Non-pigmented ciliary epithelial cell (primary cell): ENCODE data around the gene DIP2A.
"Not testable (repeated sequence)": the region's sequence is repeated elsewhere in the genome, so short reads cannot be mapped to it uniquely, and the experiment has no call there.

Source experiments
- DNase-seq: peaks from one replicate; pipeline ENCODE4 v3.0.0-alpha.2; 2010; ENCODE audit warnings: low read depth

Gene DIP2A

GRCh38 chr21:46555678-46556077 is 97.0 kb downstream of the DIP2A start:
- DNase-seq, result no peak

GRCh38 chr21:46556802-46557201 is 98.1 kb downstream of the DIP2A start:
- DNase-seq, result no peak

GRCh38 chr21:46557469-46557868 is 98.8 kb downstream of the DIP2A start:
- no peak for DNase-seq

- no peak for DNase-seq
Measured at GRCh38 chr21:46557919-46558392, 99.3 kb downstream of the DIP2A start.

- DNase-seq, result no peak
Measured at GRCh38 chr21:46559291-46559983, 100.7 kb downstream of the DIP2A start.

- DNase-seq, result no peak
Measured at GRCh38 chr21:46560568-46561444, 102.1 kb downstream of the DIP2A start.

- DNase-seq, result no peak
Measured at GRCh38 chr21:46561445-46562090, 102.9 kb downstream of the DIP2A start.

- DNase-seq, result no peak
Measured at GRCh38 chr21:46562472-46562871, 103.8 kb downstream of the DIP2A start.

- DNase-seq, result no peak
Measured at GRCh38 chr21:46562964-46563607, 104.4 kb downstream of the DIP2A start.

GRCh38 chr21:46564391-46564790 is 105.7 kb downstream of the DIP2A start:
- no peak for DNase-seq

- DNase-seq, result no peak
Measured at GRCh38 chr21:46567348-46567747, 108.7 kb downstream of the DIP2A start.

- DNase-seq, result no peak
Measured at GRCh38 chr21:46568562-46568961, 109.9 kb downstream of the DIP2A start.

GRCh38 chr21:46569081-46569480 is 110.4 kb downstream of the DIP2A start:
- DNase-seq, result no peak

- DNase-seq, result no peak
Measured at GRCh38 chr21:46570119-46570518, 111.4 kb downstream of the DIP2A start.

- no peak for DNase-seq
Measured at GRCh38 chr21:46570631-46571030, 111.9 kb downstream of the DIP2A start.

- DNase-seq, result no peak
Measured at GRCh38 chr21:46572850-46573249, 114.2 kb downstream of the DIP2A start.

GRCh38 chr21:46577786-46578185 is 119.1 kb downstream of the DIP2A start:
- DNase-seq, result not testable (repeated sequence)

GRCh38 chr21:46579394-46579793 is 120.7 kb downstream of the DIP2A start:
- not testable (repeated sequence) for DNase-seq

- DNase-seq, result no peak
Measured at GRCh38 chr21:46581780-46582307, 123.2 kb downstream of the DIP2A start.

- no peak for DNase-seq
Measured at GRCh38 chr21:46585191-46585953, 126.7 kb downstream of the DIP2A start.

- DNase-seq, result no peak
Measured at GRCh38 chr21:46594276-46594675, 135.6 kb downstream of the DIP2A start.
